NCI-H2171 (cell line): Measurements from ENCODE around the gene ISG15.
"Not testable (repeated sequence)": the region's sequence is repeated elsewhere in the genome, so short reads cannot be mapped to it uniquely, and the experiment has no call there.

Experiments used
- DNase-seq: peaks from one replicate; lab custom pipeline; 2025; lab: John Stamatoyannopoulos, UW

The ISG15 gene

GRCh38 chr1:1013922-1014648 is 788 bp downstream of the ISG15 start:
- DNase-seq = no peak

DNA sequence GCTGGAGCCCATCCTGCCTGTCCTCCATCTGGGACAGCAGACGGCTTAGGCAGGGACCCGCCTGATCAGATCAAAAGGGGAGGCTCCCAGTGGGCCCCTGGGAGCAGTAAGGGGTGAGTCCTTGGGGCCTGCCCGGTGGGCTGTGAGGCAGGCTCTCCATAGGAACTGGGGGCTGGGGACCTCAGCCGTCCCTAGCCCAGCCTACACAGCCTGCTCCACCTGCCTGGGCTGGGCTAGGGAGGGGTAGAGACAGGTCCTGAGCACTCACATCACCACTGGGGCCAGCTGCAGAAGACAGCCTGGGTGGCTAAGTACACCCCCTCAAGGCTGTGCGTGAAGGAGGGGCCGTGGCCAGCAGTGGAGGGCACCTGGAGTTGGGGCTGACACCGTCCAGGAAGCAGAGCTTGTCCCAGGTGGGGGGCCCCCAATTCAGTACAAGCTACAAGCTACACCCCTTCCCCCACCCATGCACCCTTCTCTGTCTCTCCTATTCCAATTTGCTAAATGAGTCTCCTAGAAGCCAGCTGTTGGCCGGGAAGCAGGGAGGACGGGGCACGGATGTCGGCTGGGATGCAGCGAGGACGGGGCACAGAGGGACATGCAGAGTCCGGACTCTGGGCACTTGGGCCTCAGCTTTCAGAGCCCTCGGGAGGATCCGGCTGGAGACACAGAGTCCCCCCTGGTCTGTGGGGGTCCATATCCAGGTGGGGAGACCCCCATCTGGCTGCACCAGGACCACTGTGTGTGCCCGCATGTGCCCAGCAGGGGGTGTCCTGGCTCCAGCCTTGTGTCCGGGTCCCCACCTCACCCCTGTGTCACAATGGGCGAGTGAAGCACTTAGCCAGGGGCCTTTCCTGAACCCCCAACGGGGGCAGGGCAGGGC is 1.7 kb downstream of the ISG15 start:
- peak; percentile 41 for DNase-seq

GRCh38 chr1:1017397-1018320 is 4.4 kb downstream of the ISG15 start:
- DNase-seq = not testable (repeated sequence)

DNA sequence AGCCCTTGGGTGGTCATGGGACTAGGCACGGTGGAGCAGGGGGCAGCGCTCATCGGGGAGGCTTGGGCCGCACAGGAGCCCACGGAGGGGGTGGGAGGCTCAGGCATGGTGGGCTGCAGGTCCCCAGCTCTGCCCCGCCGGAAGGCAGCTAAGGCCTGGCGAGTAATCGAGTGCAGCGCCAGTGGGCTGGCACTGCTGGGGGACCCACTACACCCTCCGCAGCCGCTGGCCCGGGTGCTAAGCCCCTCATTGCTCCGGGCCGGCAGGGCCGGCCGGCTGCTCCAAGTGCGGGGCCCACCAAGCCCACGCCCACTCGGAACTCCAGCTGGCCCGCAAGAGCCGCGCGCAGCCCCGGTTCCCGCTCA is 5.0 kb downstream of the ISG15 start:
- not testable (repeated sequence) for DNase-seq

- peak; percentile 77 for DNase-seq
Observed at GRCh38 chr1:1019122-1019999, 6.1 kb downstream of the ISG15 start.

GRCh38 chr1:1020000-1020404 is 6.7 kb downstream of the ISG15 start, which contains the start of gene AGRN:
AGRN (plus strand) TSS chr1:1020120; CDS start chr1:1020173, 53 bp downstream.
- DNase-seq = no peak

- DNase-seq = no peak
Observed at GRCh38 chr1:1020415-1021009, 7.2 kb downstream of the ISG15 start.

DNA sequence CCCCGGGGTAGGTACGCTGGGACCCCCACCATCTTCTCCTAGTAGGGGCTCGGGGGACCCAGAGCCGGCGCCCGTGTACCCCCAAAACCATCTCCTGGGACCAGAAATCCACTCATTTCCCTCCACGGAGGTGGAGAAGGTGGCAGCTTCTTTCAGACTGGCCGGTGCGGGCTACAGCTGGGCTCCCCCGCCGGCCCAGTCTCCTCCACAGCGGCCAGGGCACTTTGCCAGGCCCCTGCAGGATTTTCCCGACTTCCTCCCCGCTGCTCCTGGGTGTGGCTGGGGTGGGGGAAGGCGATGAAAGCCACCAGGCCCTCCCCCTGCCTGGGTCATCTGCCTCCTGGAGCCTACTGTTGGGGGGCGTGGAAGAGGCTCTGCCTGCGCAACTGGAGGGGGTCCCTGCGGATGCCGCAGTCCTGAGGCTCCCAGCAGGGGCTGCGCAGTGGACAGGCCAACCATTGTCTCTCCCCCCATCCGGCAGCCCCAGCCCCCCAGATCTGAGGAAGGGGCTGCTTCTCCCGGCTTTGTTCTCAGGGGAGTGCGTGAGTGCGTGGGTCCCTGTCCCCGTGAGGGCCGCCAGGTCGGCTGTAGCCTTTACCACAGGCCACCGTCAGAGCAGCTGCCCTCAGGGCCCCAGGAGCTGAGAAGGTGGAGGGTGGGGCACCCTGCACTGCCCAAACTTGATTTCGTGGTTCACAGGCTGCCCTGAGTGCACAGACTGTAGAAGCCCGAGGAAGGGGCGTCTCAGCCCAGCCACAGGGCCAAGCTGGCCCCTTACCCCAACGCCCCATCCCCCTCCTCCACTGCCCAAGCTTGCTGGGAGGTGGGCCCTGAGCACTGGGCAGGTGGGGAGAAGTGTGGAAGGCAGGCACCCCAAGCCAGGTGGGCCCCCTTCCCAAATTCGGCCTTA is 8.0 kb downstream of the ISG15 start:
- DNase-seq = no peak

GRCh38 chr1:1021920-1022259 is 8.6 kb downstream of the ISG15 start:
- no peak for DNase-seq

GRCh38 chr1:1022302-1023009 is 9.2 kb downstream of the ISG15 start:
- DNase-seq = no peak

GRCh38 chr1:1023700-1024099 is 10.4 kb downstream of the ISG15 start:
- no peak for DNase-seq

DNA sequence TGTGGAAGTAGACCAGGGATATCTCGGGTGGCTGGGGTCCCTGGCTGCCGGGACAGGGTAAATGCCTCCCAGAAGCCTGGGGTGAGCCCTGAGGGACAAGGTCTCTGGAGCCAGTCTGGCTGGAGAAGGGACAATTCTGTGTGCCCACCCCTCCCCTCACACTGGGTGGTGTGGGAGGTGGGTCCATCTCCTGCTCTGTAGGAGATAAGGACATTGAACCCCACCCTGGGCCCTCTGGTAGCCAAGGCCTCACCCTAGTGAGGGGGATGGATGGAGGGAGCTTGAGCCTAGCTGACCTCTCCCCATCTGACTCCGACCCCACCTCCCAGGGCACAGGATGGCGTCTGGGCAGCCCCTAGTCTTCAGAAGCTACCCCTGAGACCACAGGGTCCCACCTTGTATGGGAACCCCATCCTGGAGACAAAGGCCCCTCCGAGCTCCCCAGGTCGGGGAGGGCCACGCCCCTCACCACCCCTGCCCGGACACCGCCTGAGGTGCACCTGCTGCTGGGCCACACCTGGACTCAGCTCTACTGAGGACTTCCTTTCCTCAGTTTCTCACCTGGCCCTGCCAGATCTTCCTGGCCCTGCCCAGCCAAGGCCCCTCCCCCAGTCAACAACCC is 11.0 kb downstream of the ISG15 start:
- DNase-seq = no peak

GRCh38 chr1:1024771-1025699 is 11.7 kb downstream of the ISG15 start:
- no peak for DNase-seq

- DNase-seq = no peak
Observed at GRCh38 chr1:1025730-1026129, 12.4 kb downstream of the ISG15 start.

DNA sequence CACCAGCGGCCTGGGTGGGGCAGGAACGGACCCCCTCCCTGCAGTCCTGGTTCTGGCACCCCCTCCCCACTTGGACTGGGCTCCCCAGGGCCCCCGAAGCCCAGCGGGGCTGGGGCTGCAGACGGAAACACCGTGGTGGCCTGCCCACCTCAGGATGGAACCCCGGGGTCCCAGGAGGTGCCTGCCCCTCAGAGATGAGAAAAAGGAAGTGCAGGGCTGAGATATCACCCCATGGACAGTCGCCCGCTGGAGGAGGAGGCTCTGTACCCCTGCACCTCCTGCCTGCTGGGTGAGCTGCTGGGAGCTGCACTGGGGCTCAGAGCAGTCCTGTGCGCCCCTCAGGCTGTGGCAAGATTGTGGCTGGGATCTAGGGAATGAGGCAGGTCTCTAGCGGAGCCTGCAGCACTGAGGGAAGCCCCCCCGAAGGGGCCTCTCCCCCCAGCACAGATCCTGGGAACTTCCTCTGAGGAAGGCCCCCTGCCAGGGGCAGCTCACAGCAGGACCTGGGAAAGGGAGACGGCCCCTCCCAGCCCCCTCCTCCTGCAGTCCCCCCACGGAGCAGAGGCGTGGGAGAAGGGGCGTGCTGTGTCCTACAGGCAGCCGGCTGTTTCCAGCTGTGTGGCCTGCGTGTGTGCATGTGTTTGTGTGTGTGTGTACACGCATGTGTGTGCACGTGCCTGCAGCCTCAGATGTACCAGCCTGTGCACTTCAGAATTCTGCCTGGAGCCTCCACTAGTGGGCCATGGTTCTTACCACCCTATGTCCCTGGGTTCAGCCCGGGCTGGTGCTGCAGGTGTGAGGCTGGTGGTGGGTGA is 13.5 kb downstream of the ISG15 start:
- no peak for DNase-seq

DNA sequence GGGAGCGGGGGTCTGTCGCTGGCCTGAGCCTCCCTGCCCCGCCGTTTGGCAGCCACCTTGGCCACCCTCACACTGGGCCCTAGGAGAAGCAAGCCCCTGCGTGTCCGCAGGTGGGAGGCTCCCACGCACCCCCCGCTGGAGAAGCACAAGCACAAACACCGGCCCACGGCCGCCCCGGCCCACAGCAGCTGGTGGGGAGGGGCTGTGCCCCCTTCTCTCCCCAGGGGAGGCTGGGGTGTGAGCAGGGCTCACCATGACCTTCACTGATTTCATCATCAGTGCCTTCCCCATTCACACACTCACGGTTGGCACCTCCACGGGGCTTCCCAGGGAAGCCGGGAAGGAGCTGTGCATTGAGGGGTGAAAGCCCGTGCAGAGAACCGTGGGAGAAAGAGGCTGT is 14.5 kb downstream of the ISG15 start:
- DNase-seq = no peak
